Epithelial cell of proximal tubule (primary cell): Measurements from ENCODE around the gene NAT9. TPM values are rescaled to one million over a fixed set of nuclear protein-coding genes. Genes with fewer than 3 reads are reported as not detected.

Experiments used
- DNase-seq: peaks from one replicate; pipeline ENCODE4 v3.0.0-alpha.2; 2011; ENCODE audit warnings: low read depth
- H3K4me3 ChIP-seq: 2 replicates; pipeline ENCODE4 v1.5.1; 2011; ENCODE audit warnings: low read depth, mild to moderate bottlenecking, low read length
- total RNA-seq: library from RNA; depleted of rRNA; stranded (reverse); fragments of >200 nt; gene quantifications from 2 replicates; pipeline ENCODE4 v1.2.3, GENCODE V29; 2015
- TF ChIP-seq, protein P1 (sequence below): conservative IDR thresholded peaks from 2 replicates; pipeline ENCODE4 v1.5.1; 2012; ENCODE audit warnings: low read depth, mild to moderate bottlenecking, low read length

NAT9 gene
- total RNA-seq, 1 donor from 2014 or later, result 24.5 TPM

DNA sequence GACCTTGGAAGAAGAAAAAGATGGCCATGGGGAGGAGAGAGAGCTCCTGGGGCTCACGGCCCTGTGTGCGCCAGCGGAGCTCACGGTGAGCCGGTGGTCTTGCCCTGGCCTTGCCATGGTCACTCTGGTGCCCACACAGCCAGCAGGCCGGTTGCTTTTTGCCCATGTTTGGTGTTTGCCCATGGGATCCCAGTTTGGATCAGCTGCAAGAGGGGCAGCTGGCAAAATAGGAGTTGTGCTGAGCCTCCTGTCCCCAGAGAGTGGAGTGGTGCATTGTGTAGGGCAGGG, 26.2 kb downstream of the NAT9 start:
- TF ChIP-seq, protein P1, sequence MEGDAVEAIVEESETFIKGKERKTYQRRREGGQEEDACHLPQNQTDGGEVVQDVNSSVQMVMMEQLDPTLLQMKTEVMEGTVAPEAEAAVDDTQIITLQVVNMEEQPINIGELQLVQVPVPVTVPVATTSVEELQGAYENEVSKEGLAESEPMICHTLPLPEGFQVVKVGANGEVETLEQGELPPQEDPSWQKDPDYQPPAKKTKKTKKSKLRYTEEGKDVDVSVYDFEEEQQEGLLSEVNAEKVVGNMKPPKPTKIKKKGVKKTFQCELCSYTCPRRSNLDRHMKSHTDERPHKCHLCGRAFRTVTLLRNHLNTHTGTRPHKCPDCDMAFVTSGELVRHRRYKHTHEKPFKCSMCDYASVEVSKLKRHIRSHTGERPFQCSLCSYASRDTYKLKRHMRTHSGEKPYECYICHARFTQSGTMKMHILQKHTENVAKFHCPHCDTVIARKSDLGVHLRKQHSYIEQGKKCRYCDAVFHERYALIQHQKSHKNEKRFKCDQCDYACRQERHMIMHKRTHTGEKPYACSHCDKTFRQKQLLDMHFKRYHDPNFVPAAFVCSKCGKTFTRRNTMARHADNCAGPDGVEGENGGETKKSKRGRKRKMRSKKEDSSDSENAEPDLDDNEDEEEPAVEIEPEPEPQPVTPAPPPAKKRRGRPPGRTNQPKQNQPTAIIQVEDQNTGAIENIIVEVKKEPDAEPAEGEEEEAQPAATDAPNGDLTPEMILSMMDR, result no peak
- peak overlapping the region; percentile 99 for H3K4me3 ChIP-seq
- no peak for DNase-seq

DNA sequence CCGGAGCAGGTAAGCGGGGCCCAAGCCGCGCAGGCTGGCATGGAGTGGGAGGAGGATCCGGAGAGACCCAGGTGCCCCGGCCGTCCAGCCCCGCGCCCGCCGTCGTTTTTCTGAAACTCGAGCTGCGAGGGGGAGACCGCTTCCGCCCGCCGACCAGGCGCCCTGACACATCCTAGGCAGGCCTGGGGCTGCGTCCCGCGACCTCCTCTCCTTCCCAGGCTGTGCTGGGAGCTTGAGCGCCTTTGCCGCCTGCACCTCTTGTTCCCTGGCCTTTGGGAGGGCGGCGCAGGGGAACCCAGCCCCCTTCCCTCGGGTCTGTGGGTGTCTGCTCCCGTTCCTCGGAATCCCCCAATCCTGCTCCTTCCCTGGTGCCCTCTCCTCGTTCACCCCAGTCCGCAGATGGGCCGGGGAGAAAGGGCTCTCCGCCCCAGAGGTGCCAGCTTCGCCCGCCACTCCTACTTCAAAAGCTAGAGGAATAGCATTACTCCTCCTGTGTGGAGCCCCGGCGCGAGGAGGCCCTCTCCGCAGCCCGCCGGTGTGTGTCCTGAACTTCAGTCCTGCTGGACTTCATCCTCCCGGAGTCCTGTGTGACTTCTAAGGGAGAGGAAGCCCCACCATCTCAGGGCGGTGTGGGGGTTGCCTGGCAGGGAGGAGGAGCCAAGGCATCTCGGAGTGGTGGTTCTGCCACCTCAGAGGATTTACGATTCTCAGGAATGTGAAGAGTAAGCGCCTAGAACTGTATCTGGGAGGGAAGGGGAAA, 26.7 kb downstream of the NAT9 start:
- TF ChIP-seq, protein P1, result no peak

DNA sequence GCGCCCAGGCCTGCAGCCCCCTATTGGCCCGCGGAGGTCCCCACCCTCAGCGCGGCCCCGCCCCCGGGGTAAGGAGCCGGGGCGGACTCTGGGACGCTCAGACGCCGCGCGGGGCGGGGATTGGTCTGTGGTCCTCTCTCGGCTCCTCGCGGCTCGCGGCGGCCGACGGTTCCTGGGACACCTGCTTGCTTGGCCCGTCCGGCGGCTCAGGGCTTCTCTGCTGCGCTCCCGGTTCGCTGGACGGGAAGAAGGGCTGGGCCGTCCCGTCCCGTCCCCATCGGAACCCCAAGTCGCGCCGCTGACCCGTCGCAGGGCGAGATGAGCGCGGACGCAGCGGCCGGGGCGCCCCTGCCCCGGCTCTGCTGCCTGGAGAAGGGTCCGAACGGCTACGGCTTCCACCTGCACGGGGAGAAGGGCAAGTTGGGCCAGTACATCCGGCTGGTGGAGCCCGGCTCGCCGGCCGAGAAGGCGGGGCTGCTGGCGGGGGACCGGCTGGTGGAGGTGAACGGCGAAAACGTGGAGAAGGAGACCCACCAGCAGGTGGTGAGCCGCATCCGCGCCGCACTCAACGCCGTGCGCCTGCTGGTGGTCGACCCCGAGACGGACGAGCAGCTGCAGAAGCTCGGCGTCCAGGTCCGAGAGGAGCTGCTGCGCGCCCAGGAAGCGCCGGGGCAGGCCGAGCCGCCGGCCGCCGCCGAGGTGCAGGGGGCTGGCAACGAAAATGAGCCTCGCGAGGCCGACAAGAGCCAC, 27.4 kb downstream of the NAT9 start, which contains the start of gene NHERF1:
Gene NHERF1 (plus strand): TSS at position 100 of the 750 bp plus-strand sequence. CDS start 219 bp downstream, at position 319.
- TF ChIP-seq, protein P1, result peak; percentile 31
- DNase-seq, result no peak

More for the DNA sequence above, 26.7 kb downstream of the NAT9 start:
- H3K4me3 ChIP-seq, result peak overlapping the region; percentile 99
- no peak for DNase-seq

DNA sequence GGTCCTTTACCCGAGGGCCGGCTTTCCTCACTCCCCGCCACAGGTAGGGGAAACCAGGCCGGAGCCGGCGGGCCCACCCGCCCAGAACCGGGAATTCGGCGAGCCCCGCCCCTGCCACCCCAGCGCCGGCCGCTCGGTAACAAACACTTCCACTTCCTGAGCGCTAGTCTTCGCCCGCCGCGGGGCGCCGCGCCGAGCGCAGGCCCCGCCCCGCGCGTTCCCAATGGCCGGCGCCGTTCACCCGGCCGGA, 27.9 kb downstream of the NAT9 start:
- TF ChIP-seq, protein P1, result no peak
- no peak for DNase-seq
- peak overlapping the region; percentile 99 for H3K4me3 ChIP-seq

More for the DNA sequence above, 27.4 kb downstream of the NAT9 start, which contains the start of gene NHERF1:
- H3K4me3 ChIP-seq, result peak within 1 kb of the TSS; percentile 99

DNA sequence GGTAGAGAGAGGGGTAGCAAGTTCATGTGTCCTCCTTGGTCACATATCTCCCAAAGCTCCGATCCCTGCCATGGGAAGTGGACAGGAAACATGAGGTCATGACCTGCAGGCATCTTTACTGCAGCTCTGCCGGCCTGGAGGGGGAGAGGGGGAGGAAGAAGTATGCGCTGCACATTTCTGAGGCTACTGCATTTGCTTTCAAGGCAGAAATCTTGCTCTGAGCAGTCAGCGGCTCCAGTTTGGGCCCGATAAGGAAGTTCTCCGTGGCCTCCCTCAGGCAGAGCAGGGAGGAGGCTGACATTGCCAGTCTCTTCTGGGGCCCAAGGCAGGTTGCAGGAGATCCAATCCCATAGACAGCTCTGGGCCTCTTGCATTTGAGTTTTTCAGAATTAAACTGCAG, 29.2 kb downstream of the NAT9 start:
- TF ChIP-seq, protein P1, result no peak
- no peak for DNase-seq
- no peak overlapping the region for H3K4me3 ChIP-seq

DNA sequence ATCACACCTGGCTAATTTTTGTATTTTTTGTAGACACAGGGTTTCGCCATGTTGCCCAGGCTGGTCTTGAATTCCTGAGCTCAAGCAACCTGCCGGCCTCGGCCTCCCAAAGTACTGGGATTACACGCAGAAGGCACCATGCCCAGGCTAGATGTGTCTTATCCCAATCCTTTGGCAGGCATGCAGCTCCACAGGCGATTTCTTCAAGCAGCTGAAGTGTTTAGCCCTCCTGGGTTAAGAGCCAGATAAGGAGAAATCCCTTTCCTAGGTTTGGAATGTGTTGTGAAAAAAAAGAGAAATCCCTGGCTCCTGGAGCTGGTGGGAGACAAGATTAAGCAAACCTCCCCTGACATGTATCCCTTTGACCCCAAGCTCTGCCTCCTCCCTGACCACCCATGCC, 29.8 kb downstream of the NAT9 start:
- TF ChIP-seq, protein P1, result no peak
- no peak overlapping the region for H3K4me3 ChIP-seq
- DNase-seq, result no peak

DNA sequence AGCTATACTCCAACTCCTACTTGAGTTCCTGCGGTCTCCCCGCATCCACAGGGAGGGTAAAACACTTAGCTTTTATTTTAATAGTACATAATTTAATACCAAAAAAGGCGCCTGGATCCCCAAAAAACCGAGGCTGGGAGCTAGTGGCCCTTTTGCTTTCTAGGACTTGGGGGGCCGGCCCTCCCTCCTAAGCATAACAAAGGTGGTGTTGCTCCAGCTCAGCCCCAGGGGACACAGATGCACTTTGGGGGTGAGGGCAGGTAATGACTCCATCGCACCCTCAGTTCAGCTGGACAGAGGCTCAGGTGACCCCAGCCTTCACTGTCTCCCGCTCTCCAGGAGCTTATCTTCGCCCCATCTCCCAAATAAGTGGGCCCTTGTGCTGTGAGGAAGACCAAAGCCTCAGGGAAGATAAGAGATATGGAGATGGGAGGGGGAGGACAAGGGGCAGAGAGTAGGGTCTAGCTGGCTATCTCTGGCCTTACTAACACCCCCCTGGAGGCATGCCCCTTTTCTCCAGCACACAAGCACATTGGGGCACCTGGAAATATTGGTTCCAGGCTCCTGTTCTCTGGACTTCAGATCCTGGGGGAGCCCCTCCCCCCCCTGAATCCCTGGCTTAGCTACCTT, 30.5 kb downstream of the NAT9 start:
- TF ChIP-seq, protein P1, result no peak
- no peak for DNase-seq
- no peak overlapping the region for H3K4me3 ChIP-seq
